HG03460 (cell line): ENCODE data around the gene ANKRD27.
A peak's percentile ranks its signal among the peaks of the same experiment; 100 is the strongest.
"Not testable (repeated sequence)": the region's sequence is repeated elsewhere in the genome, so short reads cannot be mapped to it uniquely, and the experiment has no call there.

Source experiments
- ATAC-seq: cut with Tn5 transposase; IDR thresholded peaks from one replicate; pipeline ENCODE4 v1.9.1; 2021; ENCODE audit not compliant: unreplicated experiment

Gene ANKRD27

DNA sequence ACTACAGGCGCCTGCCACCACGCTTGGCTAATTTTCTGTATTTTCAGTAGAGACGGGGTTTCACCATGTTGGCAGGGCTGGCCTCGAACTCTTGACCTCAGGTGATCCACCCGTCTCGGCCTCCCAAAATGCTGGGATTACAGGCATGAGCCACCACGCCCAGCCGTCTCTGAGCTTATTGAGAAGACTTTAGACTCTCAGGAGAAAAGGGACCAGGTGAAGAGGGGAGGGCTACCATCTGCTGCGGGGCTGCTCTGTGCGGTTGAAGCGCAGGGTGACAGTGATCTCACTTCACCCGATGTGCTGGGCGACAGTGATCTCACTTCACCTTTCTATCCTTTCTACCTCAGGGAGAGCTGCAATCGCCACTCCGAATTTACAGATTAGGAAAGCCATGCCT is 68.7 kb downstream of the ANKRD27 start:
- ATAC-seq, result no peak

DNA sequence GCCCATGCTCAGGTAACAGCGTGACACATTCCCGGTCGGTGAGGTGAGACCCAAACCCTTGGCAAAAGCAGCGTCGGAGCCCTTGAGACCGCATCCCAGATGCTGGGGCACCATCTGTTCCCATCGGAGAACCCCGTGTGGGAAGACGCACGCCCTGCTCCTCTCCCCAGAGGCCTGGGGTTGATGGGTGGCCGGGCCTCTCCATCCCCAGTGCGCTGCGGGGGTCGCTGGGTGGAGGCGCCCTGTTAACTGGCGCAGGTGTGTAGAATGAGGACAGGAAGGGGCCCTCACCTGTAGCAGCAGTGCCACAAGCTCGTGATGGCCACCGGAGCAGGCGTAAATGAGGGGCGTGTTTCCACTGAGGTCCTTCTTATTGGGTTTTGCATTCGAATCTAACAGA is 69.4 kb downstream of the ANKRD27 start:
- no peak for ATAC-seq

- ATAC-seq, result no peak
Observed at GRCh38 chr19:32603961-32604360, 71.0 kb downstream of the ANKRD27 start.

- no peak for ATAC-seq
Observed at GRCh38 chr19:32599736-32600157, 75.2 kb downstream of the ANKRD27 start.

- ATAC-seq, result no peak
Observed at GRCh38 chr19:32599258-32599657, 75.7 kb downstream of the ANKRD27 start.

GRCh38 chr19:32598022-32598421 is 77.0 kb downstream of the ANKRD27 start:
- ATAC-seq, result no peak

DNA sequence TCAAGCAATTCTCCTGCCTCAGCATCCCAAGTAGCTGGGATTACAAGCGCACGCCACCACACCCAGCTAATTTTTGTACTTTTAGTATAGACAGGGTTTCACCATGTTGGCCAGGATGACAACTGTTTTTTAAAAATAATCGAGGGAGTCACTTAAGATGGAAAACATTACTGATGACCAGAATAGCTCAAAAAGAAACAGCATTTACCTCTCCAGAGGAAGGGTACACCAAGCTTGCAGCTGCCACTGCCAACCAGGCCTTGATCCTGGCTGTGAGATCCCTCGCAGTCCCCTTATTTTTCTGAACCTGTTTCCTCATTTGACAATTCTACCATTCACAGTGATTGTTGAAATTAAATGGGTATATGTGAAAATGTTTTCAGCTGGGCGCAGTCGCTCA is 79.5 kb downstream of the ANKRD27 start:
- no peak for ATAC-seq

GRCh38 chr19:32594021-32594420 is 81.0 kb downstream of the ANKRD27 start:
- no peak for ATAC-seq

- ATAC-seq, result not testable (repeated sequence)
Observed at GRCh38 chr19:32587747-32588504, 87.1 kb downstream of the ANKRD27 start.

DNA sequence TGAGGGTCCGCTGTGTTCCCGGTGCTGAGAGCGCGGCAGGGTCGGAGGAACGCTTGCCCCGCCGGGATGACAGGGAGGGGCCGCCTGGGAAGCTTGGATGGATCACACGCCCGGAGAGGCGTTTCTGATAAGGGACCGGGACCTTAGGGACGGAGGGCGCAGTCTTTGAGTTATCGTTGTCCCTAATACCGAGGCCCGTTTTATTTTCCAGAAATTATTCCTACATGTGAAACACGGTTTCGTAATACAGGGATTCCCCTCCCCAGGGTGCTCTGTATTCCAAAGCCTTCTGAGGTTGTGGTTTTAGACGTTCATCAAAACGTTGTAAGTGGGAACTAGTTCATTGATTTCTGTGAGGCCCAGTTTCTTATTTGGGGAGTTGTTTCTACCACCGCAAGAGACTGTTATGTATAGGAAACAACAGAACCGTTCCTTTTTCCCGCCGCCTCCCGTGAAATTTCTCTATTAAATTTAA is 93.2 kb downstream of the ANKRD27 start:
- peak; percentile 6 for ATAC-seq

GRCh38 chr19:32580901-32581704 is 93.9 kb downstream of the ANKRD27 start, which contains the start of gene PDCD5:
TSS of gene PDCD5 (plus strand) at chr19:32581190. CDS start at chr19:32581262, 72 bp downstream.
- ATAC-seq, result peak; percentile 88

- ATAC-seq, result peak; percentile 27
Observed at GRCh38 chr19:32580353-32580900, 94.6 kb downstream of the ANKRD27 start.

DNA sequence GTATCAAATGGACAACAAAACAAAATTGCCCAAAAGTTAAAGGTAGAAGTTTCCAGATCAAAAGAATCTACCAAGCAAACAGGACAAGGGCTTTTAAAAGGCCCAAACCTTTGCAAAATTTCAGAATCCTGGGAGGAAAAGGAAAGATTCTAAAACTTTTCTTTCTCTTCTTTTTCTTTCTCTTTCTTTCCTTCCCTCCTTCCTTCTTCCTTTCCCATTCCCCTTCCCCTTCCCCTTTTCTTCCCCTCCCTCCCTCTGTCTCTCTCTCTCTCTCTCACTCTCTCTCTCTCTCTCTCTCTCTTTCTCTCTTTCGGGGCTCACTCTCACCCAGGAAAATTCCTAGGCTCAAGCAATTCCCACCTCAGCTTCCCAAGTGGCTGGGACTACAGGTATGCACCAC is 98.2 kb downstream of the ANKRD27 start:
- ATAC-seq, result no peak

GRCh38 chr19:32573492-32573794 is 101.5 kb downstream of the ANKRD27 start:
- no peak for ATAC-seq

DNA sequence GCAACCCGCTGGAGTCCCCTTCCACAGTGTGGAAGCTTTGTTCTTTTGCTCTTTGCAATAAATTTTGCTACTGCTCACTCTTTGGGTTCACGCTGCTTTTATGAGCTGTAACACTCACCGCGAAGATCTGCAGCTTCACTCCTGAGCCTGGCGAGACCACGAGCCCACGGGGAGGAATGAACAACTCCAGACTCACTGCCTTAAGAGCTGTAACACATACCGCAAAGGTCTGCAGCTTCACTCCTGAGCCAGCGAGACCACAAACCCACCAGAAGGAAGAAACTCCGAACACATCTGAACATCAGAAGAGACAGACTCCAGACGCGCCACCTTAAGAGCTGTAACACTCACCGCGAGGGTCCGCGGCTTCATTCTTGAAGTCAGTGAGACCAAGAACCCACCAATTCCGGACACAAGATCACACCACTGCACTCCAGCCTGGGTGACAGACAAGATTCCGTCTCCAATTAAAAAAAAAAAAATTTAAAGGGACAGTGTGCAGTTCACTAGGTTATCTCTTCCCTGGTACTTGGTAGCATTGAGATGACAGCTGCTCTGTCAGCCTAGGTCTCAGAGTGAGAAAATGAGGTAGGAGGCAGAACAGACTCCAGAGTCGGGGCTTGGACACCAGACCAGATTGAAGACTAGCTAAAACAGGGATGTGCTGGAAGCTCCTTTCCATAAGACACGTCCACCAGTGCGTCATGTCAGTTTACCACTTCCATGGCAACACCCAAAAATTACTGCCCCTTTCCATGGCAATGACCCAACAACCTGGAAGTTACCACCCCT is 102.1 kb downstream of the ANKRD27 start:
- ATAC-seq, result not testable (repeated sequence)

DNA sequence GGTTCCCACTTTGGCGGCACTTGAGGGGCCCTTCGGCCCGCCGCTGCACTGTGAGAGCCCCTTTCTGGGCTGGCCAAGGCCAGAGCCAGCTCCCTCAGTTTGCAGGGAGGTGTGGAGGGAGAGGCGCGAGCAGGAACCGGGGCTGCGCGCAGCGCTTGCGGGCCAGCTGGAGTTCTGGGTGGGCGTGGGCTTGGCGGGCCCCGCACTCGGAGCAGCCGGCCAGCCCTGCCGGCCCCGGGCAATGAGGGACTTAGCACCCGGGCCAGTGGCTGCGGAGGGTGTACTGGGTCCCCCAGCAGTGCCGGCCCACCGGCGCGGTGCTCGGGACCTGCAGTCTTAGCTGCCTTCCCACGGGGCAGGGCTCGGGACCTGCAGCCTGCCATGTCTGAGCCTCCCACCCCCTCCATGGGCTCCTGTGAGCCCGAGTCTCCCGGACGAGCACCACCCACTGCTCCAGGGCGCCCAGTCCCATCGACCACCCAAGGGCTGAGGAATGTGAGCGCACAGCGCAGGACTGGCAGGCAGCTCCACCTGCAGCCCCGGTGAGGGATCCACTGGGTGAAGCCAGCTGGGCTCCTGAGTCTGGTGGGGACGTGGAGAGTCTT is 103.4 kb downstream of the ANKRD27 start:
- ATAC-seq, result not testable (repeated sequence)

GRCh38 chr19:32570081-32570785 is 104.7 kb downstream of the ANKRD27 start:
- no peak for ATAC-seq

- no peak for ATAC-seq
Observed at GRCh38 chr19:32567486-32567885, 107.5 kb downstream of the ANKRD27 start.

GRCh38 chr19:32566246-32566830 is 108.6 kb downstream of the ANKRD27 start:
- no peak for ATAC-seq

DNA sequence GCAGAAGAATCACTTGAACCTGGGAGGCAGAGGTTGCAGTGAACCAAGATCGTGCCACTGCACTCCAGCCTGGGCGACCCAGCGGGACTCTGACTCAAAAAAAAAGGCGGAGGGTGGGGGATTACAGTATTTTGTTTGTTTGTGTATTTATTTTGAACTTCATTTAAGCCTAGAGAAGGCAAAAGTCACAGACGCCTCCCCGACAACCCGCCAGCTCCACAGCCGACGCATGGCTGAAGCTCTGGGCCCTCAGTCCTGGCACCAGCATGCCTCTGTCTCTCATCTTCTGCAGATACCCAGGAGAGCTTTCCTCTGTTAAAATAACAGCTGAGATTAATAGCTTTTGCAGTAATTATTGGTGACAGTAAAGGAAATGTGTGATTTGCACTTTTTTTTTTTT is 111.2 kb downstream of the ANKRD27 start:
- ATAC-seq, result no peak
